Measurements from ENCODE around the gene OCA2.

OCA2 gene

GRCh38 chr15:28043691-28044091 lies 55.4 kb downstream of the OCA2 start:
- DNase-seq (ENCODE audit: low spot score) = no peak
- TF ChIP-seq CTCF (IDR thresholded peaks at IDR 0.05; ENCODE audit: extremely low read depth, missing control alignments) = no peak

GRCh38 chr15:28037969-28038590 lies 61.0 kb downstream of the OCA2 start:
- TF ChIP-seq CTCF (IDR thresholded peaks at IDR 0.05; ENCODE audit: extremely low read depth, missing control alignments) = no peak
- no peak for DNase-seq (ENCODE audit: low spot score)

GRCh38 chr15:28033443-28033842 lies 65.7 kb downstream of the OCA2 start:
- no peak for TF ChIP-seq CTCF (IDR thresholded peaks at IDR 0.05; ENCODE audit: extremely low read depth, missing control alignments)
- no peak for DNase-seq (ENCODE audit: low spot score)

GRCh38 chr15:28030801-28031200 lies 68.3 kb downstream of the OCA2 start:
- no peak for DNase-seq (ENCODE audit: low spot score)
- no peak for TF ChIP-seq CTCF (IDR thresholded peaks at IDR 0.05; ENCODE audit: extremely low read depth, missing control alignments)

GRCh38 chr15:28027714-28028076 lies 71.4 kb downstream of the OCA2 start:
- TF ChIP-seq CTCF (IDR thresholded peaks at IDR 0.05; ENCODE audit: extremely low read depth, missing control alignments) = no peak
- DNase-seq (ENCODE audit: low spot score) = no peak

- TF ChIP-seq CTCF (IDR thresholded peaks at IDR 0.05; ENCODE audit: extremely low read depth, missing control alignments) = no peak
- no peak for DNase-seq (ENCODE audit: low spot score)
Measured at GRCh38 chr15:28026764-28027713, 72.1 kb downstream of the OCA2 start.

- TF ChIP-seq CTCF (IDR thresholded peaks at IDR 0.05; ENCODE audit: extremely low read depth, missing control alignments) = no peak
- no peak for DNase-seq (ENCODE audit: low spot score)
Measured at GRCh38 chr15:28026221-28026620, 72.9 kb downstream of the OCA2 start.

Measured in GM20000 (cell line).